GM18868 (cell line): ENCODE data around the gene EEIG2.
"Not testable (repeated sequence)": the region's sequence is repeated elsewhere in the genome, so short reads cannot be mapped to it uniquely, and the experiment has no call there.

ENCODE experiments used
- ATAC-seq: cut with Tn5 transposase; IDR thresholded peaks from one replicate; pipeline ENCODE4 v1.9.1; 2021; ENCODE audit warnings: mild to moderate bottlenecking, moderate library complexity; ENCODE audit not compliant: unreplicated experiment

EEIG2 gene

GRCh38 chr1:108559215-108560186 is at the start of gene EEIG2:
Gene EEIG2 (plus strand): TSS chr1:108560100. CDS start chr1:108560429, 329 bp downstream.
- ATAC-seq = peak; percentile 73

DNA sequence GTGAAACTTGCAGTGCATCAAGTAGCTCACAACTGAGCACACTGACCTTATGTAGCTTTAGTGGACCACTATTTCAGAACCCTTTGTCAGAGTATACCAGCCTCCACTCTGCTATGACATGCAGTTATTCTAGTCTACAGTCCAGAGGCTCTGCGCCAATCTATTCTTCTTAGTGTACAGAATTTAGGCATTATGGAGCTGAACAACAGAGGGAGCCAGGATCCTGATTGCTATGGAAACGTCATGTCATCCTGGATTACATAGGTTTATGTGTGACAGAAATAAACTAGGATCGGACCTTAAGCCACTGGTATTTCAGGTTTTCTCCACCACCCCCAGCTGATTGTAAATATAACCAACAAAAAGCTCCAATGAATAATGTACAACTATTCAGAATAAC is 48.1 kb upstream of the EEIG2 start:
- ATAC-seq = no peak

DNA sequence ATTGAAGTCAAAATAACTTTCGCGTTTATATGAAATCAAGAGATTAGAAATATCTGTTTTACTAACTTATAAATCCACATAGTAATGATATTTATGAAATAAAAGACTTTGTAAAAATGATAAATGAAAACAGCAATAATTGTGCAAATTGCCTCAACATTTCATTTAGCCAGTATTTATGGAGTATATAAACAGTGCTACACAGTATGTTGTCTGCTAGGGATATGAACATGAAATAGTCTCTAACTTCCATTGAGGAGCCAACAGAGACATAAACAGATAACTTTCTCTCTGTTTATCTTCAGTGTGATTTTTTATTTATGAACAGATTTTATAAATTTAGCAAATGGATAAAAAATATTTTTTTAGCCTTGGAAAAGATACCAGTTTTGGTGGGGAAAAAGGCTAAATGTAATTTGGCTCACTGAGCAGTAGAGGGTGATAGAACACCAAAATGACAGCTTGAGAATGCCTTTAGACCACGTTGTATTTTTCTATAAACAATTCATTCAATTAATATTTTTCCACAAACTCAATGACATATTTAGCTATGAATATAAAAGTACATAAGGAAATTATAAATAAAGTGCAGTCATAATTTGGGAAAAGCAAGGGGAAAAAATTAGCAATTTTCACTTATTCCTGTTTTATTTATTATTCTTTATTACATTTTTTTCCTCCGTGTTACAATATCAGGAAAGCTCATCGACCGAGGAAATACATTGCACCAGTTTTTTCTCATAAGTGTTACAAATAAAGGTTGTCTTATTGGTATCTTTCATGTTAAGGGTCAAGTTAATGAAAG is 47.5 kb upstream of the EEIG2 start:
- ATAC-seq = no peak

GRCh38 chr1:108513044-108513415 is 46.9 kb upstream of the EEIG2 start:
- ATAC-seq = no peak

- not testable (repeated sequence) for ATAC-seq
Observed at GRCh38 chr1:108513914-108514313, 46.0 kb upstream of the EEIG2 start.

DNA sequence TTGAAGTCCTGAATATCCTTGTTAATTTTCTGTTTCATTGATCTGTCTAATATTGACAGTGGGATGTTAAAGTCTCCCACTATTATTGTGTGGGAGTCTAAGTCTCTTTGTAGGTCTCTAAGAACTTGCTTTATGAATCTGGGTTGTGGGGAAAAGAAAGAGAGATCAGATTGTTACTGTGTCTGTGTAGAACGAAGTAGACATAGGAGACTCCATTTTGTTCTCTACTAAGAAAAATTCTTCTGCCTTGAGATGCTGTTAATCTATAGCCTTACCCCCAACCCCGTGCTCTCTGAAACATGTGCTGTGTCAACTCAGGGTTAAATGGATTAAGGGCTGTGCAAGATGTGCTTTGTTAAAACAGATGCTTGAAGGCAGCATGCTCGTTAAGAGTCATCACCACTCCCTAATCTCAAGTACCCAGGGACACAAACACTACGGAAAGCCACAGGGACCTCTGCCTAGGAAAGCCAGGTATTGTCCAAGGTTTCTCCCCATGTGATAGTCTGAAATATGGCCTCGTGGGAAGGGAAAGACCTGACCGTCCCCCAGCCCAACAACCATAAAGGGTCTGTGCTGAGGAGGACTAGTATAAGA is 42.5 kb upstream of the EEIG2 start:
- not testable (repeated sequence) for ATAC-seq

DNA sequence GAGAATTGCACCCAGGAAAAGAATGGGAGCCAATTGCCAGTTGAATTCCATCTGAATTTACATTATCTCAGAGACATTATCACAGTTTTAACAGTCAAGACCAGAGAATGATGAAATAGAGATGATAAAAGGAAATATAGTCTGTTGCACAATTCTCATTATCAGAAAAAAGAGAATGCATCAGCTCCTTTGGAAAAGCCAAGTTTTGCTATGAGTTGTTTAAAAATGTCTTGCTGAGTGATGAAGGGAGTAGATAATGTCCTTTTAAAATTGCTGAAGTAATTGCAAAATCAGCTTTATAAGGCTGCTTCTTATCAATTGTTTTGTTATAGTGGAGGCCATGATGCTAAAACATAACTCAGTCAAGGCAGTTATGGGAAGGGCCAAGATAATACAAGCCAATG is 37.9 kb upstream of the EEIG2 start:
- ATAC-seq = no peak

DNA sequence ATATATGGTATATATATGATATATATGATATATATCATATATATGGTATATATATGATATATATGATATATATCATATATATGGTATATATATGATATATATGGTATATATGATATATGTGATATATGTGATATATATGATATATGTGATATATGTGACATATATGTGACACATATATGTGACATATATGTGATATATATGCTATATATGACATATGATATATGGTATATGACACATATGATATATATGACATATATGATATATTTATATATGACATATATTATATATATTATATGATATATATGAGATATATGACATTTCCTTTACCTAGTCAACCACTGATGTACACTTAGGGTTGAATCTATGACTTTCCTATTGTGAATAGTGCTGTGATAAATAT is 36.1 kb upstream of the EEIG2 start:
- no peak for ATAC-seq

- ATAC-seq = no peak
Observed at GRCh38 chr1:108524676-108525075, 35.2 kb upstream of the EEIG2 start.

- ATAC-seq = no peak
Observed at GRCh38 chr1:108527135-108527534, 32.8 kb upstream of the EEIG2 start.

DNA sequence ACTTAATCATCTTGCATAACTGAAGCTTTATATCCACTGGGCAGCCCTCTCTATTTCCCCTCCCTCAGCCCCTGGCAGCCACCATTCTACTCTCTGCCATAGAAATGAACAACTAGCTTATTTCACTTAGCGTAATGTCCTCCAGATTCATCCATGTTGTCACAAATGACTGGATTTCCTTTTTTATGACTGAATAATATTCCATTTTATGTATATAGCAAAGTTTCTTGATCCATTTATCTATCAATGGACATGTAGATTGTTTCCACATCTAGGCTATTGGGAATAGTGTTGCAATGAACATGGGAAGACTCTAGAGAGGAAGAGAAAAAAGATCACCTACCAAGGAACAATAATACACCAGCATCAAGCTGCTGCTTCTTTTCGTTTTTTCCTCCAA is 32.1 kb upstream of the EEIG2 start:
- no peak for ATAC-seq

DNA sequence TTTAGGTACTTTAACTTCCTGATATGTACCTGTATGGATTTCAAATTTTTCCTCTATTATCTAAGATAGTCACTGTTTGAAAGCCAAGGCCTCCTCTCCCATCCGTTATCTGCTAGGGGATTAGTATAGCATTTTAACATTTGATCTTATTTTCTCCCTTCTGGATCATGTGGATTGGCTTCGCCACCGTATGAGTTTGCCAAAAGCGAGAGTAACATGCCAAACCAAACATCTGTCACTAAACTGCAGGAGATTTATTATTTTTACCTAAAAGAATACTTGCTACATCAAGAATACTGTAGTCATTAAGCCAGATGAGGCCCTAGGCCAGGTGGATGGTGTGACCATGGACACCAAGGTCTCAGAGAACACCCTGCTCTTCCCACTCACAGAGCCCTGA is 28.5 kb upstream of the EEIG2 start:
- no peak for ATAC-seq

GRCh38 chr1:108532730-108533129 is 27.2 kb upstream of the EEIG2 start:
- ATAC-seq = no peak

- peak; percentile 77 for ATAC-seq
Observed at GRCh38 chr1:108533351-108534083, 26.4 kb upstream of the EEIG2 start.

DNA sequence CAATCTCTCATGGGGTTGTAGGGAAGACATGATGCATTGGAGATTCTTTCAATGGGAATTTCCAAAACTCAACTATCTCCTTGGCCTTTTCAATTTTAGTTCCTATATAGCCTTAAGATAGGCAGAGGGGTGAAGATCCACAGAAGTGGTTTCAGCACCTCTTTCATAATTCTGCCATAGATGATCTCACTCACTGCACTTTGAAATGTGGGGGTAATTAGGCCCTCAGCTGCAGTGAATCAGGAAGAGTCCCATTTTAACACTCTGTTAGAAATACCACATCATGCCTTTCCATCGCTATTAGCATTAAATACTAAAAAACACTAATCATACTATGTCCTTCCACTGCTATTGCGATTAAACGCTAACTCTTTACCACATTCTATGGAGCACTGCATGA is 25.1 kb upstream of the EEIG2 start:
- no peak for ATAC-seq

GRCh38 chr1:108535315-108535897 is 24.5 kb upstream of the EEIG2 start:
- not testable (repeated sequence) for ATAC-seq

GRCh38 chr1:108536021-108536420 is 23.9 kb upstream of the EEIG2 start:
- not testable (repeated sequence) for ATAC-seq

DNA sequence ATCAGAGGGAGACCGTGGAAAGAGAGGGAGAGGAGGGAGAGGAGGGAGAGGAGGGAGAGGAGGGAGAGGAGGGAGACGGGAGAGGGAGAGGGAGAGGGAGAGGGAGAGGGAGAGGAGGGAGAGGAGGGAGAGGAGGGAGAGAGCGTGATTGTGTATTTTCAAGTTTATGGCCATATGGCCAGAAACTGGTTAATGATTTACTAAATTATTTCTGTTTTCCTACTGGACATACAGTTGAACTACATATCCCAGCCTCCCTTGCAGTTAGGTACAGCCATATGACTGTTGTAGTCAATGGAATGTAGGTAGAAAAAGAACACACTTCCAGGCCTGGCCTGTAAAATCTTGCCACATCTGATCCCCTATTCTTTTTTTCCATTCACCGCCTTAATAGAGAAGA is 23.1 kb upstream of the EEIG2 start:
- not testable (repeated sequence) for ATAC-seq

GRCh38 chr1:108537976-108538375 is 21.9 kb upstream of the EEIG2 start:
- no peak for ATAC-seq

GRCh38 chr1:108540977-108541376 is 18.9 kb upstream of the EEIG2 start:
- no peak for ATAC-seq
